ENCODE data around the gene SMIM32. TPM values are rescaled to one million over a fixed set of nuclear protein-coding genes. Genes with fewer than 3 reads are reported as not detected.

SMIM32 gene
- total RNA-seq, 3 donors from 2014 or later: not detected

- TF ChIP-seq POLR2A (IDR thresholded peaks at IDR 0.05): no peak
- no peak for TF ChIP-seq POLR2AphosphoS5 (IDR thresholded peaks at IDR 0.05)
- TF ChIP-seq CTCF (IDR thresholded peaks at IDR 0.05): no peak
- no peak for DNase-seq (ENCODE audit: low spot score in 2 of 2)
- no peak overlapping the region for H3K27ac ChIP-seq
- no peaks in the 10 kb centered on the region for H3K4me1 ChIP-seq
- intact Hi-C loops (cut with DNase I; ENCODE audit: low total_unique reads): no loop called here
- H3K4me3 ChIP-seq: no peak overlapping the region
- peaks cover 0 to 15% of the 10 kb centered on the region in 2 donors for H3K27me3 ChIP-seq
- no peaks in the 10 kb centered on the region for H3K36me3 ChIP-seq
- no peaks in the 10 kb centered on the region for H3K9me3 ChIP-seq
These were observed 6.4 kb upstream of the SMIM32 start for GRCh38 chr5:136199408-136199807.

GRCh38 chr5:136198453-136198852 lies 5.5 kb upstream of the SMIM32 start:
- no peak for TF ChIP-seq POLR2A (IDR thresholded peaks at IDR 0.05)
- TF ChIP-seq CTCF (IDR thresholded peaks at IDR 0.05): no peak
- TF ChIP-seq POLR2AphosphoS5 (IDR thresholded peaks at IDR 0.05): no peak
- Histone ChIP-seq H3K36me3 (no peaks in the 10 kb centered on the region), H3K27me3 (peaks cover 0 to 24% of the 10 kb centered on the region in 2 donors), H3K4me3 (no peak overlapping the region), H3K4me1 (no peaks in the 10 kb centered on the region), H3K27ac (no peak overlapping the region), H3K9me3 (no peaks in the 10 kb centered on the region)
- no peak for DNase-seq (ENCODE audit: low spot score in 2 of 2)
- intact Hi-C loops (cut with DNase I; ENCODE audit: low total_unique reads): no loop called here

- no peak for DNase-seq (ENCODE audit: low spot score in 2 of 2)
- Histone ChIP-seq H3K27me3 (peaks cover 0 to 32% of the 10 kb centered on the region in 2 donors), H3K36me3 (no peaks in the 10 kb centered on the region), H3K4me1 (peaks cover 0 to 2% of the 10 kb centered on the region in 2 donors), H3K9me3 (no peaks in the 10 kb centered on the region), H3K4me3 (no peak overlapping the region), H3K27ac (no peak overlapping the region)
- TF ChIP-seq POLR2AphosphoS5 (IDR thresholded peaks at IDR 0.05) (no peak), POLR2A (IDR thresholded peaks at IDR 0.05) (no peak), CTCF (IDR thresholded peaks at IDR 0.05) (no peak)
- intact Hi-C loops (cut with DNase I; ENCODE audit: low total_unique reads): no loop called here
These were observed 4.6 kb upstream of the SMIM32 start for GRCh38 chr5:136197462-136198142.

- TF ChIP-seq POLR2AphosphoS5 (IDR thresholded peaks at IDR 0.05) (no peak), POLR2A (IDR thresholded peaks at IDR 0.05) (no peak), CTCF (IDR thresholded peaks at IDR 0.05) (no peak)
- intact Hi-C loops (cut with DNase I; ENCODE audit: low total_unique reads): no loop called here
- Histone ChIP-seq H3K9me3 (no peaks in the 10 kb centered on the region), H3K27ac (no peak overlapping the region), H3K4me3 (no peak overlapping the region), H3K36me3 (no peaks in the 10 kb centered on the region), H3K27me3 (peaks cover 0 to 46% of the 10 kb centered on the region in 2 donors), H3K4me1 (peaks cover 0 to 10% of the 10 kb centered on the region in 2 donors)
- no peak for DNase-seq (ENCODE audit: low spot score in 2 of 2)
These were observed 3.2 kb upstream of the SMIM32 start for GRCh38 chr5:136195971-136196820.

- intact Hi-C loops (cut with DNase I; ENCODE audit: low total_unique reads): no loop called here
- Histone ChIP-seq H3K27me3 (peaks cover 0 to 50% of the 10 kb centered on the region in 2 donors), H3K4me1 (peaks cover 0 to 10% of the 10 kb centered on the region in 2 donors), H3K9me3 (no peaks in the 10 kb centered on the region), H3K27ac (no peak overlapping the region), H3K4me3 (no peak overlapping the region), H3K36me3 (no peaks in the 10 kb centered on the region)
- no peak for TF ChIP-seq CTCF (IDR thresholded peaks at IDR 0.05)
- TF ChIP-seq POLR2AphosphoS5 (IDR thresholded peaks at IDR 0.05): no peak
- TF ChIP-seq POLR2A (IDR thresholded peaks at IDR 0.05): no peak
- no peak for DNase-seq (ENCODE audit: low spot score in 2 of 2)
These were observed 1.6 kb upstream of the SMIM32 start for GRCh38 chr5:136194576-136194975.
